AG04450 (cell line): ENCODE measurements around the gene DCTN5. TPM values are rescaled to one million over a fixed set of nuclear protein-coding genes. Genes with fewer than 3 reads are reported as not detected.

ENCODE experiments used
- CTCF ChIA-PET: fragments of 300-600, 350-600 bp; formaldehyde crosslinking; extraction: SDS; loops from one replicate; lab custom pipeline; 2022; ENCODE audit warnings: antibody characterized with exemption, inconsistent platforms; lab: Charles Lee
- POLR2A ChIA-PET: fragments of 350-600 bp; formaldehyde crosslinking; extraction: SDS; loops from one replicate; lab custom pipeline; 2021; ENCODE audit warnings: antibody characterized with exemption, inconsistent platforms; lab: Yijun Ruan, JAX
- DNase-seq: peaks from one replicate; pipeline ENCODE4 v3.0.0-alpha.2; 2011; ENCODE audit warnings: low read depth, low spot score
- H3K27ac ChIP-seq: one replicate; pipeline ENCODE4 v1.5.1; 2012; ENCODE audit warnings: low read depth, low read length, control low read depth
- H3K27me3 ChIP-seq: one replicate; pipeline ENCODE4 v1.6.0; 2012; ENCODE audit warnings: low read length; ENCODE audit not compliant: control insufficient read depth, insufficient read depth
- H3K4me3 ChIP-seq: 2 replicates; pipeline ENCODE4 v1.5.1; 2011; ENCODE audit warnings: mild to moderate bottlenecking, low read depth, low read length, control low read depth
- H3K9me3 ChIP-seq: 2 replicates; pipeline ENCODE4 v1.5.1; 2012; ENCODE audit warnings: low read length; ENCODE audit not compliant: control insufficient read depth, insufficient read depth
- polyA plus RNA-seq: library from polyadenylated mRNA; depleted of rRNA; stranded (reverse); fragments of >200 nt; gene quantifications from 2 replicates; pipeline ENCODE4 v1.2.3, GENCODE V29; 2011
- TF ChIP-seq, protein P1 (sequence below): IDR thresholded peaks from 2 replicates; pipeline ENCODE4 v1.5.1; 2011; ENCODE audit warnings: low read depth, low read length, control low read depth, inconsistent platforms

Gene DCTN5
- polyA plus RNA-seq, 1 experiment, result 92.1 TPM

GRCh38 chr16:23709536-23709935, 68.3 kb downstream of the DCTN5 start:
- peaks cover 22% of the 10 kb centered on the region for H3K27me3 ChIP-seq
- H3K9me3 ChIP-seq, result peaks cover 8% of the 10 kb centered on the region
- ChIA-PET POLR2A (no interaction called here), CTCF (interaction anchor here (0.6 to 1.4 kb wide), 2 partner anchors 19 to 113 kb away, joined by 3 read pairs; no protein-coding TSS in a partner anchor)
- H3K4me3 ChIP-seq, result no peak overlapping the region
- TF ChIP-seq, protein P1, sequence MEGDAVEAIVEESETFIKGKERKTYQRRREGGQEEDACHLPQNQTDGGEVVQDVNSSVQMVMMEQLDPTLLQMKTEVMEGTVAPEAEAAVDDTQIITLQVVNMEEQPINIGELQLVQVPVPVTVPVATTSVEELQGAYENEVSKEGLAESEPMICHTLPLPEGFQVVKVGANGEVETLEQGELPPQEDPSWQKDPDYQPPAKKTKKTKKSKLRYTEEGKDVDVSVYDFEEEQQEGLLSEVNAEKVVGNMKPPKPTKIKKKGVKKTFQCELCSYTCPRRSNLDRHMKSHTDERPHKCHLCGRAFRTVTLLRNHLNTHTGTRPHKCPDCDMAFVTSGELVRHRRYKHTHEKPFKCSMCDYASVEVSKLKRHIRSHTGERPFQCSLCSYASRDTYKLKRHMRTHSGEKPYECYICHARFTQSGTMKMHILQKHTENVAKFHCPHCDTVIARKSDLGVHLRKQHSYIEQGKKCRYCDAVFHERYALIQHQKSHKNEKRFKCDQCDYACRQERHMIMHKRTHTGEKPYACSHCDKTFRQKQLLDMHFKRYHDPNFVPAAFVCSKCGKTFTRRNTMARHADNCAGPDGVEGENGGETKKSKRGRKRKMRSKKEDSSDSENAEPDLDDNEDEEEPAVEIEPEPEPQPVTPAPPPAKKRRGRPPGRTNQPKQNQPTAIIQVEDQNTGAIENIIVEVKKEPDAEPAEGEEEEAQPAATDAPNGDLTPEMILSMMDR, result no peak
- no peak for DNase-seq
- no peak overlapping the region for H3K27ac ChIP-seq

DNA sequence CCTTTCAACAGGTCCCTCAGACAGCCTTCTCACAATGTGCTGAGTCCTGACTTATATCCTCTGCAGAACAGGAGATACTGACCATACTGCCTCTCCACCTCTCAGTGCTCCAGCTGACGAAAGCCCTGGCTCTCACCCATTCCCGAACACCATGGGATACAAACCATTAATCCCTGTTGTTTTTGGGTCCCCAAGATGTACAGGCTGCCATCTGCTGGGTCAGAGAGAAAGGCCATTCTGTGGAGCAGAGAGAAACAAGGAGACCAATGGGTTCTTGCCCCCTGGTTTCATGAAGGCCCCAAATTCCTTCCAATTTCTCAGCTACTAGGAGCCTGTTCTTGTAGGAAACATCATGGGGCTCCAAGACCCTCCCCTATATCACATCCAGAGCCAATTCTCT, 68.7 kb downstream of the DCTN5 start:
- Histone ChIP-seq H3K4me3 (no peak overlapping the region), H3K9me3 (peaks cover 8% of the 10 kb centered on the region), H3K27ac (no peak overlapping the region), H3K27me3 (peaks cover 26% of the 10 kb centered on the region)
- ChIA-PET CTCF (interaction anchor here (0.6 to 1.4 kb wide), 2 partner anchors 18 to 113 kb away, joined by 3 read pairs; no protein-coding TSS in a partner anchor), POLR2A (no interaction called here)
- DNase-seq, result no peak
- TF ChIP-seq, protein P1, result no peak

GRCh38 chr16:23710504-23710903, 69.2 kb downstream of the DCTN5 start:
- ChIA-PET POLR2A (no interaction called here), CTCF (interaction anchor here (1.4 to 1.7 kb wide), 2 partner anchors 17 to 18 kb away, joined by 3 to 6 read pairs; no protein-coding TSS in a partner anchor)
- H3K27me3 ChIP-seq, result peaks cover 29% of the 10 kb centered on the region
- TF ChIP-seq, protein P1, result no peak
- no peak for DNase-seq
- H3K27ac ChIP-seq, result no peak overlapping the region
- no peak overlapping the region for H3K4me3 ChIP-seq
- H3K9me3 ChIP-seq, result peaks cover 8% of the 10 kb centered on the region

DNA sequence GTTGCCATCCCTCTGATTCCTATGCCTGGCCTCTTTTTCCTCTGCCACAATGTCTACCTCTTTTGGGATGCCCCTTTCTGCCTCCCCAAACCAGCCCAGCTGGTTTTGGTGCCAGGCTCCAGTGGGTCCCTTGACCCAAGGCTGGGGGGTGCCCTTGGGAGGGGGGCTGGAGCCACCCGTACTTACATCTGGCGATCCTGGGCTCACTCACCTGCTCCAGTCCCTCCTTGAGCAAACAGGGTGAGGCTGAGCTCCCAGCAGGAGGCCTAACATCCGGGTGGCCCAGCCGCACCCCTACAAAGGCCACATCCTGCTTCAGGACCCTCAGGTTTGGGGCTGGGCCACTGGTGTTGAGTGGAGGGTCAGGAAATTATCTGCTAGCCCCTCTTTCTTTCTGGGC, 70.5 kb downstream of the DCTN5 start:
- TF ChIP-seq, protein P1, result no peak
- no peak overlapping the region for H3K27ac ChIP-seq
- peaks cover 8% of the 10 kb centered on the region for H3K9me3 ChIP-seq
- no peak overlapping the region for H3K4me3 ChIP-seq
- ChIA-PET CTCF (interaction anchor here (1.7 kb wide), 1 partner anchor 16 kb away, joined by 6 read pairs; no protein-coding TSS in a partner anchor), POLR2A (no interaction called here)
- DNase-seq, result no peak
- H3K27me3 ChIP-seq, result peaks cover 29% of the 10 kb centered on the region

DNA sequence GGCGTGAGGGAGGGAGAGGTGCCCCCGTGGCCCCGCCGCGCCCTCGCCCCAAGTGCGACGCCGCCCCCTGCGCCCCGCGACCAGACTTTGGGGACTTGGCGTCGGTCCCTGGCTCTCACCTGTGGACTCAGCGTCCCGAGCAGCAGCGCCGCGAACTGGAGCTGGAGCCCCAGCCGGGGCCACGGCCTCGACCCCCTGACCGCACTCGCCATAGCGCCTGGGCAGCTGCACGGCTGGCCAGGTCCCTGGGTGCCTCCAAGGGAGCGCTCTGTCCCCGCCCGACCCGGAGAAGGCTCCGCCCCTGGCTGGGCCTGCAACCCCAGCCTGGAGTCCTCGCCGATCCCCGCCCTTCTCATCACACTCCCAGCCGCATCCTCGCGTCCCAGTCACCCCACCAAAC, 71.7 kb downstream of the DCTN5 start, which contains the start of gene ERN2:
Gene ERN2 (minus strand): TSS at position 247 of the 400 bp plus-strand sequence. CDS start 35 bp downstream, at position 212.
- H3K9me3 ChIP-seq, result peaks cover 8% of the 10 kb centered on the region
- H3K4me3 ChIP-seq, result no peak within 1 kb of the TSS
- peaks cover 29% of the 10 kb centered on the region for H3K27me3 ChIP-seq
- no peak within 1 kb of the TSS for H3K27ac ChIP-seq
- TF ChIP-seq, protein P1, result no peak
- ChIA-PET POLR2A (no interaction called here), CTCF (interaction anchor here (0.6 kb wide), 1 partner anchor 18 kb away, joined by 3 read pairs; no protein-coding TSS in a partner anchor)
- DNase-seq, result no peak
